WTC11 (cell line): ENCODE data around the gene PIGP. TPM values are rescaled to one million over a fixed set of nuclear protein-coding genes. Genes with fewer than 3 reads are reported as not detected.
A peak's percentile ranks its signal among the peaks of the same experiment; 100 is the strongest.

Source experiments
- ATAC-seq: fragments of 200-7000 bp; cut with Tn5 transposase; 2 replicates; pipeline ENCODE4 v1.10.0; 2021; ENCODE audit warnings: mild to moderate bottlenecking, moderate library complexity
- Bru-seq: library from RNA; stranded (reverse); fragments of 400-500 nt; gene quantifications from one replicate; lab custom pipeline; 2021; lab: Mats Ljungman, UMichigan
- CTCF ChIA-PET: fragments of 300-600 bp; sonication (Branson Sonifier 250); formaldehyde crosslinking; loops from one replicate; lab custom pipeline; 2021; ENCODE audit warnings: antibody characterized with exemption; lab: Charles Lee
- POLR2A ChIA-PET: fragments of 350-600 bp; sonication (Branson Sonifier 250); formaldehyde crosslinking; loops from one replicate; lab custom pipeline; 2021; ENCODE audit warnings: antibody characterized with exemption; lab: Charles Lee
- DNase-seq: peaks from one replicate; pipeline ENCODE4 v3.0.0; 2021; ENCODE audit warnings: low spot score
- H3K27ac Mint-ChIP-seq: 2 replicates; pipeline ENCODE4 v1.8.0; 2021; ENCODE audit warnings: mixed read lengths
- H3K27me3 Mint-ChIP-seq: 2 replicates; pipeline ENCODE4 v1.8.0; 2021; ENCODE audit warnings: low read depth, mild to moderate bottlenecking, moderate library complexity, mixed read lengths
- H3K36me3 Mint-ChIP-seq: 2 replicates; pipeline ENCODE4 v1.8.0; 2021; ENCODE audit warnings: mixed read lengths
- H3K4me1 Mint-ChIP-seq: 2 replicates; pipeline ENCODE4 v1.8.0; 2022; ENCODE audit warnings: mixed read lengths
- H3K4me3 Mint-ChIP-seq: 2 replicates; pipeline ENCODE4 v1.8.0; 2021; ENCODE audit warnings: mild to moderate bottlenecking, moderate library complexity, mixed read lengths
- H3K9me3 Mint-ChIP-seq: 2 replicates; pipeline ENCODE4 v1.8.0; 2021; ENCODE audit warnings: mixed read lengths
- CREM ChIP-seq: sonication (generic); formaldehyde crosslinking; IDR thresholded peaks from 2 replicates; pipeline ENCODE4 v1.8.1; 2022; ENCODE audit warnings: mild to moderate bottlenecking, missing genetic modification reagents, moderate library complexity
- ELF4 ChIP-seq: sonication (generic); formaldehyde crosslinking; IDR thresholded peaks from 2 replicates; pipeline ENCODE4 v1.8.1; 2022; ENCODE audit warnings: low read depth, mild to moderate bottlenecking, moderate library complexity, missing genetic modification reagents
- ESRRA ChIP-seq: sonication (generic); formaldehyde crosslinking; IDR thresholded peaks from 2 replicates; pipeline ENCODE4 v1.8.1; 2022; ENCODE audit warnings: mild to moderate bottlenecking, missing genetic modification reagents, borderline replicate concordance
- ETV6 ChIP-seq: sonication (generic); formaldehyde crosslinking; IDR thresholded peaks from 2 replicates; pipeline ENCODE4 v1.8.1; 2022; ENCODE audit warnings: mild to moderate bottlenecking, missing genetic modification reagents
- FOXK1 ChIP-seq: sonication (generic); formaldehyde crosslinking; IDR thresholded peaks from 2 replicates; pipeline ENCODE4 v1.8.0; 2022; ENCODE audit warnings: mild to moderate bottlenecking, moderate library complexity, missing genetic modification reagents
- FOXP1 ChIP-seq: sonication (generic); formaldehyde crosslinking; IDR thresholded peaks from 2 replicates; pipeline ENCODE4 v1.8.0; 2022; ENCODE audit warnings: missing genetic modification reagents, mild to moderate bottlenecking, moderate library complexity, borderline replicate concordance
- KAT7 ChIP-seq: sonication (generic); formaldehyde crosslinking; IDR thresholded peaks from 2 replicates; pipeline ENCODE4 v1.8.1; 2023; ENCODE audit warnings: missing genetic modification reagents, mild to moderate bottlenecking, borderline replicate concordance
- MXD4 ChIP-seq: fragments of 250-450 bp; sonication (Bioruptor Pico); IDR thresholded peaks from 2 replicates; pipeline ENCODE4 v1.8.0; 2021; ENCODE audit warnings: mild to moderate bottlenecking, moderate library complexity, borderline replicate concordance
- MYBL2 ChIP-seq: sonication (generic); formaldehyde crosslinking; IDR thresholded peaks from 2 replicates; pipeline ENCODE4 v1.8.1; 2023; ENCODE audit warnings: mild to moderate bottlenecking, moderate library complexity, missing genetic modification reagents
- NFE2L1 ChIP-seq: sonication (generic); formaldehyde crosslinking; IDR thresholded peaks from 2 replicates; pipeline ENCODE4 v1.8.1; 2023; ENCODE audit warnings: missing genetic modification reagents
- RELA ChIP-seq: sonication (generic); formaldehyde crosslinking; IDR thresholded peaks from 2 replicates; pipeline ENCODE4 v1.8.1; 2022; ENCODE audit warnings: missing genetic modification reagents, mild to moderate bottlenecking, borderline replicate concordance
- SP1 ChIP-seq: sonication (generic); formaldehyde crosslinking; conservative IDR thresholded peaks from 2 replicates; pipeline ENCODE4 v1.8.1; 2022; ENCODE audit warnings: missing genetic modification reagents
- TEAD1 ChIP-seq: sonication (generic); formaldehyde crosslinking; IDR thresholded peaks from 2 replicates; pipeline ENCODE4 v1.8.0; 2022; ENCODE audit warnings: mild to moderate bottlenecking, missing genetic modification reagents
- TP53 ChIP-seq: sonication (generic); formaldehyde crosslinking; IDR thresholded peaks from 2 replicates; pipeline ENCODE4 v1.8.1; 2023; ENCODE audit warnings: mild to moderate bottlenecking, missing genetic modification reagents
- ZBTB21 ChIP-seq: sonication (generic); formaldehyde crosslinking; IDR thresholded peaks from 2 replicates; pipeline ENCODE4 v1.8.1; 2023; ENCODE audit warnings: mild to moderate bottlenecking, missing genetic modification reagents, borderline replicate concordance
- long read RNA-seq, 3 experiments: library from RNA in 1 of 3; library from capped mRNA in 1 of 3; library from polyadenylated mRNA in 1 of 3; unstranded in 2 of 3; stranded (forward) in 1 of 3; transcript quantifications; one replicate each; pipeline ENCODE4 v2.0.0, GENCODE V29; 2021
- total RNA-seq: library from RNA; stranded (reverse); gene quantifications from 3 replicates; pipeline ENCODE4 v1.2.3, GENCODE V29; 2021
- TF ChIP-seq, protein P1 (sequence below): sonication (generic); formaldehyde crosslinking; IDR thresholded peaks from 2 replicates; pipeline ENCODE4 v1.8.1; 2023; ENCODE audit warnings: mild to moderate bottlenecking, moderate library complexity, missing genetic modification reagents
- TF ChIP-seq, protein P2 (sequence below): sonication (generic); formaldehyde crosslinking; IDR thresholded peaks from 2 replicates; pipeline ENCODE4 v1.8.1; 2023; ENCODE audit warnings: mild to moderate bottlenecking, missing genetic modification reagents, borderline replicate concordance
- TF ChIP-seq, protein P3 (sequence below): sonication (generic); formaldehyde crosslinking; IDR thresholded peaks from 2 replicates; pipeline ENCODE4 v1.8.1; 2022; ENCODE audit warnings: mild to moderate bottlenecking, moderate library complexity, missing genetic modification reagents
- TF ChIP-seq, protein P4 (sequence below): sonication (generic); formaldehyde crosslinking; IDR thresholded peaks from 2 replicates; pipeline ENCODE4 v1.8.0; 2022; ENCODE audit warnings: mild to moderate bottlenecking, missing genetic modification reagents
- TF ChIP-seq, protein P5 (sequence below): sonication (generic); formaldehyde crosslinking; IDR thresholded peaks from 2 replicates; pipeline ENCODE4 v1.8.0; 2023; ENCODE audit warnings: missing genetic modification reagents
- TF ChIP-seq, protein P6 (sequence below): sonication (generic); formaldehyde crosslinking; IDR thresholded peaks from 2 replicates; pipeline ENCODE4 v1.8.1; 2023; ENCODE audit warnings: mild to moderate bottlenecking, missing genetic modification reagents, moderate library complexity
- TF ChIP-seq, protein P7 (sequence below): sonication (generic); formaldehyde crosslinking; IDR thresholded peaks from 2 replicates; pipeline ENCODE4 v1.8.0; 2022; ENCODE audit warnings: mild to moderate bottlenecking, missing genetic modification reagents

Gene PIGP
- total RNA-seq, result 10.9 to 17.0 TPM (median 16.2 TPM) in 3 replicates
- Bru-seq, nascent RNA, result percentile 70 among the genes with signal in this experiment
- long read RNA-seq, experiment 1, full-length matches to known transcripts, result 9 of 14 reads
- long read RNA-seq, experiment 1, partial matches to known transcripts, result 2 of 14 reads
- long read RNA-seq, experiment 1, other reads (novel, unspliced or antisense), result 3 of 14 reads
- long read RNA-seq, experiment 2, full-length matches to known transcripts, result 15 of 25 reads
- long read RNA-seq, experiment 2, partial matches to known transcripts, result 3 of 25 reads
- long read RNA-seq, experiment 2, other reads (novel, unspliced or antisense), result 7 of 25 reads
- long read RNA-seq, experiment 3, full-length matches to known transcripts, result 11 of 17 reads
- long read RNA-seq, experiment 3, partial matches to known transcripts, result 0 of 17 reads
- long read RNA-seq, experiment 3, other reads (novel, unspliced or antisense), result 6 of 17 reads

DNA sequence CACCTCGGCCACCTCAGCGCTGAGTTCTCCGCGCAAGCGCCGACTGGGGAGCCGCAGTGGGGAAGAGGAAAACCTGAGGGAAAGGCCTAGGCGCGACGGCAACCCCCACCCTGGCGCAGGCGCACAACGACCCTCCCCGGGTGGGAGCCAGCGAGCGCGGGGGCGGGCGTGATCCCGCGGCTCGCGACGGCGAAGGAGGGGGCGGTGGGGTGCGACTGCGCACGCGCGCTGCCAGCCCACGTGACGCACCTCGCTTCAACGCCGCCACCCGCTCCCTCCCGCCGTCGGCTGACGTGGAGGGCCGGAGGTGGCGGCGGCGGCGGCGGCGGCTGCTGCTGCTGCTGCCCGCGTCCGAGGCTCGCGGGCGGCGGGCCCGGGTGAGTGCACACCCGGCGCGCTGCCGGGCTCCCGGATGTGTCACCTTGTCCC is at the start of gene PIGP, which contains the start of gene TTC3:
Gene PIGP, minus strand, starts transcription at position 84 of the 429 bp plus-strand sequence. CDS start 556 bp downstream, outside the sequence.
Gene TTC3, plus strand, starts transcription at position 267 of the 429 bp plus-strand sequence. CDS start 14,004 bp downstream, outside the sequence.
- CTCF ChIA-PET, result no interaction called here
- Mint-ChIP-seq H3K4me3 (peak within 1 kb of the TSS; percentile 82), H3K27me3 (peaks cover 44% of the 10 kb centered on the region)
- TF ChIP-seq ZBTB21 (CRISPR knock-in tag) (no peak), TEAD1 (peak; percentile 43; the same call in 1 of the 2 replicates), MXD4 (no peak), FOXP1 (CRISPR knock-in tag) (peak; percentile 31), ETV6 (CRISPR knock-in tag) (peak; percentile 74), ESRRA (peak; percentile 64; the same call in 1 of the 2 replicates), RELA (CRISPR knock-in tag) (peak; percentile 25; the same call in 1 of the 2 replicates), ELF4 (no peak), NFE2L1 (CRISPR knock-in tag) (peak; percentile 69; the same call in 1 of the 2 replicates), CREM (CRISPR knock-in tag) (peak; percentile 70; the same call in 1 of the 2 replicates), KAT7 (CRISPR knock-in tag) (no peak; the same call in 1 of the 2 replicates), FOXK1 (peak; percentile 56; the same call in 1 of the 2 replicates), SP1 (CRISPR knock-in tag) (peak; percentile 77), MYBL2 (no peak), TP53 (CRISPR knock-in tag) (peak; percentile 84; the same call in 1 of the 2 replicates)
- TF ChIP-seq, protein P1, sequence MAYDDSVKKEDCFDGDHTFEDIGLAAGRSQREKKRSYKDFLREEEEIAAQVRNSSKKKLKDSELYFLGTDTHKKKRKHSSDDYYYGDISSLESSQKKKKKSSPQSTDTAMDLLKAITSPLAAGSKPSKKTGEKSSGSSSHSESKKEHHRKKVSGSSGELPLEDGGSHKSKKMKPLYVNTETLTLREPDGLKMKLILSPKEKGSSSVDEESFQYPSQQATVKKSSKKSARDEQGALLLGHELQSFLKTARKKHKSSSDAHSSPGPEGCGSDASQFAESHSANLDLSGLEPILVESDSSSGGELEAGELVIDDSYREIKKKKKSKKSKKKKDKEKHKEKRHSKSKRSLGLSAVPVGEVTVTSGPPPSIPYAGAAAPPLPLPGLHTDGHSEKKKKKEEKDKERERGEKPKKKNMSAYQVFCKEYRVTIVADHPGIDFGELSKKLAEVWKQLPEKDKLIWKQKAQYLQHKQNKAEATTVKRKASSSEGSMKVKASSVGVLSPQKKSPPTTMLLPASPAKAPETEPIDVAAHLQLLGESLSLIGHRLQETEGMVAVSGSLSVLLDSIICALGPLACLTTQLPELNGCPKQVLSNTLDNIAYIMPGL, result peak; percentile 54
- TF ChIP-seq, protein P2, sequence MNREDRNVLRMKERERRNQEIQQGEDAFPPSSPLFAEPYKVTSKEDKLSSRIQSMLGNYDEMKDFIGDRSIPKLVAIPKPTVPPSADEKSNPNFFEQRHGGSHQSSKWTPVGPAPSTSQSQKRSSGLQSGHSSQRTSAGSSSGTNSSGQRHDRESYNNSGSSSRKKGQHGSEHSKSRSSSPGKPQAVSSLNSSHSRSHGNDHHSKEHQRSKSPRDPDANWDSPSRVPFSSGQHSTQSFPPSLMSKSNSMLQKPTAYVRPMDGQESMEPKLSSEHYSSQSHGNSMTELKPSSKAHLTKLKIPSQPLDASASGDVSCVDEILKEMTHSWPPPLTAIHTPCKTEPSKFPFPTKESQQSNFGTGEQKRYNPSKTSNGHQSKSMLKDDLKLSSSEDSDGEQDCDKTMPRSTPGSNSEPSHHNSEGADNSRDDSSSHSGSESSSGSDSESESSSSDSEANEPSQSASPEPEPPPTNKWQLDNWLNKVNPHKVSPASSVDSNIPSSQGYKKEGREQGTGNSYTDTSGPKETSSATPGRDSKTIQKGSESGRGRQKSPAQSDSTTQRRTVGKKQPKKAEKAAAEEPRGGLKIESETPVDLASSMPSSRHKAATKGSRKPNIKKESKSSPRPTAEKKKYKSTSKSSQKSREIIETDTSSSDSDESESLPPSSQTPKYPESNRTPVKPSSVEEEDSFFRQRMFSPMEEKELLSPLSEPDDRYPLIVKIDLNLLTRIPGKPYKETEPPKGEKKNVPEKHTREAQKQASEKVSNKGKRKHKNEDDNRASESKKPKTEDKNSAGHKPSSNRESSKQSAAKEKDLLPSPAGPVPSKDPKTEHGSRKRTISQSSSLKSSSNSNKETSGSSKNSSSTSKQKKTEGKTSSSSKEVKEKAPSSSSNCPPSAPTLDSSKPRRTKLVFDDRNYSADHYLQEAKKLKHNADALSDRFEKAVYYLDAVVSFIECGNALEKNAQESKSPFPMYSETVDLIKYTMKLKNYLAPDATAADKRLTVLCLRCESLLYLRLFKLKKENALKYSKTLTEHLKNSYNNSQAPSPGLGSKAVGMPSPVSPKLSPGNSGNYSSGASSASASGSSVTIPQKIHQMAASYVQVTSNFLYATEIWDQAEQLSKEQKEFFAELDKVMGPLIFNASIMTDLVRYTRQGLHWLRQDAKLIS (CRISPR knock-in tag), result no peak
- TF ChIP-seq, protein P3, sequence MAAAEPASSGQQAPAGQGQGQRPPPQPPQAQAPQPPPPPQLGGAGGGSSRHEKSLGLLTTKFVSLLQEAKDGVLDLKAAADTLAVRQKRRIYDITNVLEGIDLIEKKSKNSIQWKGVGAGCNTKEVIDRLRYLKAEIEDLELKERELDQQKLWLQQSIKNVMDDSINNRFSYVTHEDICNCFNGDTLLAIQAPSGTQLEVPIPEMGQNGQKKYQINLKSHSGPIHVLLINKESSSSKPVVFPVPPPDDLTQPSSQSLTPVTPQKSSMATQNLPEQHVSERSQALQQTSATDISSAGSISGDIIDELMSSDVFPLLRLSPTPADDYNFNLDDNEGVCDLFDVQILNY, result peak; percentile 67; the same call in 1 of the 2 replicates
- TF ChIP-seq, protein P4, sequence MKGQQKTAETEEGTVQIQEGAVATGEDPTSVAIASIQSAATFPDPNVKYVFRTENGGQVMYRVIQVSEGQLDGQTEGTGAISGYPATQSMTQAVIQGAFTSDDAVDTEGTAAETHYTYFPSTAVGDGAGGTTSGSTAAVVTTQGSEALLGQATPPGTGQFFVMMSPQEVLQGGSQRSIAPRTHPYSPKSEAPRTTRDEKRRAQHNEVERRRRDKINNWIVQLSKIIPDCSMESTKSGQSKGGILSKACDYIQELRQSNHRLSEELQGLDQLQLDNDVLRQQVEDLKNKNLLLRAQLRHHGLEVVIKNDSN, result peak; percentile 92
- TF ChIP-seq, protein P5, sequence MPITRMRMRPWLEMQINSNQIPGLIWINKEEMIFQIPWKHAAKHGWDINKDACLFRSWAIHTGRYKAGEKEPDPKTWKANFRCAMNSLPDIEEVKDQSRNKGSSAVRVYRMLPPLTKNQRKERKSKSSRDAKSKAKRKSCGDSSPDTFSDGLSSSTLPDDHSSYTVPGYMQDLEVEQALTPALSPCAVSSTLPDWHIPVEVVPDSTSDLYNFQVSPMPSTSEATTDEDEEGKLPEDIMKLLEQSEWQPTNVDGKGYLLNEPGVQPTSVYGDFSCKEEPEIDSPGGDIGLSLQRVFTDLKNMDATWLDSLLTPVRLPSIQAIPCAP (CRISPR knock-in tag), result 0 out of 2 replicates have a peak, but pooled peaks have one; percentile 24
- TF ChIP-seq, protein P6, sequence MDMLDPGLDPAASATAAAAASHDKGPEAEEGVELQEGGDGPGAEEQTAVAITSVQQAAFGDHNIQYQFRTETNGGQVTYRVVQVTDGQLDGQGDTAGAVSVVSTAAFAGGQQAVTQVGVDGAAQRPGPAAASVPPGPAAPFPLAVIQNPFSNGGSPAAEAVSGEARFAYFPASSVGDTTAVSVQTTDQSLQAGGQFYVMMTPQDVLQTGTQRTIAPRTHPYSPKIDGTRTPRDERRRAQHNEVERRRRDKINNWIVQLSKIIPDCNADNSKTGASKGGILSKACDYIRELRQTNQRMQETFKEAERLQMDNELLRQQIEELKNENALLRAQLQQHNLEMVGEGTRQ (CRISPR knock-in tag), result peak; percentile 98
- TF ChIP-seq, protein P7, sequence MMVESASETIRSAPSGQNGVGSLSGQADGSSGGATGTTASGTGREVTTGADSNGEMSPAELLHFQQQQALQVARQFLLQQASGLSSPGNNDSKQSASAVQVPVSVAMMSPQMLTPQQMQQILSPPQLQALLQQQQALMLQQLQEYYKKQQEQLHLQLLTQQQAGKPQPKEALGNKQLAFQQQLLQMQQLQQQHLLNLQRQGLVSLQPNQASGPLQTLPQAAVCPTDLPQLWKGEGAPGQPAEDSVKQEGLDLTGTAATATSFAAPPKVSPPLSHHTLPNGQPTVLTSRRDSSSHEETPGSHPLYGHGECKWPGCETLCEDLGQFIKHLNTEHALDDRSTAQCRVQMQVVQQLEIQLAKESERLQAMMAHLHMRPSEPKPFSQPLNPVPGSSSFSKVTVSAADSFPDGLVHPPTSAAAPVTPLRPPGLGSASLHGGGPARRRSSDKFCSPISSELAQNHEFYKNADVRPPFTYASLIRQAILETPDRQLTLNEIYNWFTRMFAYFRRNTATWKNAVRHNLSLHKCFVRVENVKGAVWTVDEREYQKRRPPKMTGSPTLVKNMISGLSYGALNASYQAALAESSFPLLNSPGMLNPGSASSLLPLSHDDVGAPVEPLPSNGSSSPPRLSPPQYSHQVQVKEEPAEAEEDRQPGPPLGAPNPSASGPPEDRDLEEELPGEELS, result peak; percentile 77
- TF ChIP-seq, all 79 proteins: peak for 16
- peak; percentile 78 for ATAC-seq
- peaks cover 14% of the 10 kb centered on the region for H3K36me3 Mint-ChIP-seq
- POLR2A ChIA-PET, result no interaction called here
- peaks cover 5% of the 10 kb centered on the region for H3K9me3 Mint-ChIP-seq
- H3K4me1 Mint-ChIP-seq, result peaks cover 17% of the 10 kb centered on the region
- H3K27ac Mint-ChIP-seq, result peak within 1 kb of the TSS; percentile 9; the same call in 1 of the 2 replicates
- peak; percentile 84 for DNase-seq
